ENCODE results near the gene GNAQ.

GNAQ gene

GRCh38 chr9:78003730-78004129 is 27.9 kb downstream of the GNAQ start:
- no peak for DNase-seq (ENCODE audit: low spot score)

DNA sequence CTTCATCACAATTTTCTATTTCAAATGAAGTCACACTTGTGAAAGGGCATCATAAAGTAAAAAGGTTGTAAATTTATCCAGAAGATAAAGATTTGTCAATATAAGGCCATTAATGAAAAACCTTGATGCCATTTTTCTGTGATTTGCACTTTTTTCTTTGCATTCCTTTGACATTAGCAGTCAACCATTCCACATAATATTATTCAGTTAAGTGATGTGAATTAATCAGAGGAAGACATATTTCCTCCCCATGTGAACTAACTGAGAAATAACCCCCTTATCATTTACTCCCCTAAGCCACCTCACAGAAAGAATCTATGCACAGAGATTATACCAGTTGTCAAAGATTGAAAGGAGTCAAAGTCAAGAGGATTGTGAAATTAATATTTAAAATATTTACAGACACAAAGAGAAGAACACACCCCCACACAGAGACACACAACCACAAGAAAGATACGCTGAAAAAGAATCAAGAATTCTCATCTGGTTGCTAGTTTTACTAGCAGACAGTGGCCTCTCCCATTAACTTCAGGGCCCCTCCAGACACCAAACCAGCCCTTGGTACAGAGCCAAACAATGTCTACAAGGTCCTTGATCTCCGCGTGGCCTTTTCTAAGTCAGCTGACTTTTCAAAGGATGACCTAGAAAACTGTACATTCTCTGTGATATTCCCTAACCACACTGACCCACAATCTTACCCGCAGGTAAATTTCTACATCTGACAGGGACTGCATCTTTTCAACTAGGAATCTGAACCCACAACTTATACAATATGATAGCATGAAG is 29.5 kb downstream of the GNAQ start:
- DNase-seq (ENCODE audit: low spot score) = no peak

- DNase-seq (ENCODE audit: low spot score) = no peak
Observed at GRCh38 chr9:78000221-78000620, 31.4 kb downstream of the GNAQ start.

DNA sequence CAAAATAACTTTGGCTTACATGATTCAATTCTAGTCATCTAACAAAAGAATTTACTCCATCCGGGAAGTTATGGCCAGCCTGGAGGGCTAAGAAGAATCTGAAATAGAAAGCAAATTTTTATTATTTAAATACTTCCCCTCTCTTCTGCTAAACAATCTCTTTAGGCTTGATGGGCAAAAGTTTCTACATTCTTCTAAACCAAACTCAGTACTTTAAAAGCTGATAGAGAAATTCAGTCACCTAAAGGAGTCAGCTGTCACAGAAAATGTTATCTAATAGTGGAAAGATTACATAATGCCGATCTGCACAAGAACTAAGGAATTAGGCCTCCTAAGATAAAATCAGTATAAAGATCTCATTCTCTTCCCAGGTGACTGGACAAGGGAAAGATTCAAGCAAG is 32.4 kb downstream of the GNAQ start:
- no peak for DNase-seq (ENCODE audit: low spot score)

DNA sequence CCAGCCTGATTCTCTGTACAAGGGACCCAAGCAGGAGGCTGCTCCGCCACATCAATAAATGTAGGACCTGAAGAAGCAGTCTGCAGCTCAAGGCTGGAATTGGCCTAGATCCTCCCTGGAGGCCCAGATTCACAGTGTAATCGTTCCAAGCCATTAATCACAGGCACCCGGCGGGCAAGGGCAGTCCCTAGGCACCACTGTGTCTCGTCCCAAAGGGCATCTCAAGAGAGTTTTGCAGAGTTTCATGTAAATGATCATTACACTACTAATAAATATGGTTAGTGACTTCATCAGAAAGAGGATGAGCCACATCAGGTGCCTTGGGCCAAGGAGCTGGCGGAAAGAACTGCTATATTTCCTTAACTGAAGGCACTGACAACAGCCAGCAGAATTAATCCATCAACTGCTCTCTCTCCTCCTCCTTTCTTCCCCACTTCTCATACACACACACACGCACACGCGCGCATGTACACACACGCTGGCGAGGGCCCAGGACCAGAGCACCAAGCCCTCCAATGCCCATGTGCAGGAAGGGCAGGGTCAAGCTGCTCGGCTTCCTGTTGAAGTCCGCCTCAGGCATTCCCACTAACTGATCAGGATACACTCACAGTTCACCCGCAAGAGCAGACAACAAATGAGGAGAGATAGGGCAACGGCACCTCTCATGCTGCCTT is 33.9 kb downstream of the GNAQ start:
- no peak for DNase-seq (ENCODE audit: low spot score)

DNA sequence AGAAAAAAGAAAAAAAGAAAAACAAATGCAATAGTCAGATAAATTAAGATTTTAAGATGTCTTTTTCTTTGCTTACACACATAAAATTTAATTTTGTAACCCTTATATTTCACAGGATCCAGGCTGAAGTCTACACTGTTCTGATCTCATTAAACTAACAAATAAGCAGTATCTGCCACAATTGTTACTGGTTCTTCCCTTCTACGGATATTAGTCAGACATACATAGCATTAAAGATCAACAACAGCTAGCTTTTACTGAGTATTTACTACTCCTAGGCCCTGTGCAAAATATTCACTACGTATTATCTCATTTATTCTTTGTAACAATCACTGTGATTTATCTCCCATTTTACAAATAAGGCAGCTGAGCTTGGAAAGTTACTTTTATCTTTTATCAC is 34.9 kb downstream of the GNAQ start:
- no peak for DNase-seq (ENCODE audit: low spot score)

- no peak for DNase-seq (ENCODE audit: low spot score)
Observed at GRCh38 chr9:77991191-77991590, 40.4 kb downstream of the GNAQ start.

DNA sequence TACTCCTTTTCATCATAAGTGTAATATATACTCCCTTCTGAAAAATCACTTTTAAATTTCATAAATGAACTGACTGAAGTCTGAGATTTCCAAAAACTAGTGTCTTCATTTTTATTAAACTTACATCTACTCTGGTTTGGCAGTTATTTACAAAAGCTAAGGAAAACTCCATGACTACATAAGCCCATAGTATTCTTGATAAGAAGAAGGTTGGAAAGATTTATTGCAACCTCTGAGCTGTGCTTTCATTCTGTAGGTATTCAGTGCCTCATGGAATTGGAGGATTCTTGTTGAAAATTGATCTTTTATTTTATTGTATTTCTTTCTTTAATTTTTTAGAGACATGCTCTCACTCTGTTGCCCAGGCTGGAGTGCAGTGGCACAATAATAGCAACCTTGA is 41.7 kb downstream of the GNAQ start:
- DNase-seq (ENCODE audit: low spot score) = no peak

DNA sequence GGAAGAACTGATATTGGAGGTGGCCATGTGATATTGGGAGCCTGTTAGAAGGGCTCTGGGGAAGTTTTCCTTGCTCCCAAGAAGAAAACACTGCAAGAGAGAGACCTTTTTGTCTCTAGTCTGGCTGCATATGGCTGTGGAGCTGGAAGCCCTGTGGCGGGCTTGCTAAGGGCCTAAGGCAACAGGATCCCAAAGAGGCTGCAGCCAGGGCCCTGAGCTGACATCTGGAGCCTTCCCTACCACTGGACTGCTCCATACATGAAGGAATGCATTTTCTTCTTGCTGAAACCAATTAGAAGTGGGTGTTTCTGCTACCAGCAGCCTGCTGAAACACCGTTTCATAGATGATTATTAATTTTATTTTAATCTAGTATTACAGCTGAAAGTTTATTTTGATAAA is 42.2 kb downstream of the GNAQ start:
- DNase-seq (ENCODE audit: low spot score) = no peak

- no peak for DNase-seq (ENCODE audit: low spot score)
Observed at GRCh38 chr9:77988630-77989029, 43.0 kb downstream of the GNAQ start.

DNA sequence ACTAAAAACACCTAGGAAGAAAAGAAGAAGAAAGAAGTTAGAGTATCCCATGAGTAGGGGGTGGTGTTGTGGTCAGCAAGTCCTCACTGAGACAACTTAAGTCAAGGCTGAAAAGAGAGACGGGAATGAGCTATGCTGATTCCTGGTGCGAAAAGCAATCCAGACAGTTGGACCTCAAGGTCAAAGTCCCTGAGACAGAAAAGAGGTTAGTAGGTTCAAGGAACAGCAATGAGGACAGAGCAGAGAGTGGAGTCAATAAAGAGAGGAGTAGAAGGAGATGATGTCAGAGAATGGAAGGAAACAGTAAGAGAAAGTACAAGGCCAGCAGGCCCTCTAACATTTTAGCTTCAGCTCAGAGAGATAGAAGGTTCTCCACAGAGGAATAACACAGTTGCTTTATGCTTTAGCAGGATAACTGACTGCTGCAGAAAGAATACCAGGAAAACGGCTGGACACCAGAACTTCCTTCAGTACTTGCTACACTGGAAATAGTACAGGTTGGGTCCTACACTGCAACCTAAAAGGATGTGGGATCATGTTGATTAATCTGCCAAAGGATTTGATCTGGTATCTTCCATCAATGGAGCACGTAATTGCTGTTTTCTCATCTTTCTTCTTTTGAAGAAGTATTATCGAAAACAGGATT is 43.6 kb downstream of the GNAQ start:
- DNase-seq (ENCODE audit: low spot score) = no peak

DNA sequence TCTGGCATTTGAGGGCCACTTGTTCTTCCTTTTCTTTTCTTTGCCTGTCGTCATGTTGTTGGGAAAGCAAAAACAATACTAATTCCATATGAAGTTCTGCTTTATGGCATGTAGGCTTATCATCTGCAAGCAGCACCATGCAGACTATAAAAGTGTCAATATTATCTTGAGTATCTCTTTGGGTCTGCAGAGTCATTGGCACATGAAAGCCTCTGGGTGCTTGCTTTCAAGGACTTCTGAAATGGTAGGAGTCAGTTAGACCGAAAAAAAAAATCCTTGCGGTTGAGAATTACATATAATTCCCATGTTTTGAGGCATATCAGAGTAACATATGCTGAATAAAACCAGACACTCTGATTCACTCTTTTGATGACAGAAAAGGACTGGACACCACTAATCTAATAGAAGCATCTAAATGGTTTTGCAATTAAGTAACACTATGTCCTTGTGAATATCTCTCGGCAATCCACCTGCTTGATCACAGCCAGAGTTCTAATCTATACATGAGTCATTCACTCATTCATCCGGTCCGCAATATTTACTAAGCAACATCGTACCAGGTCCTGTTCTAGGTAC is 44.4 kb downstream of the GNAQ start:
- DNase-seq (ENCODE audit: low spot score) = no peak

GRCh38 chr9:77985996-77986395 is 45.6 kb downstream of the GNAQ start:
- DNase-seq (ENCODE audit: low spot score) = no peak

GRCh38 chr9:77983320-77983662 is 48.3 kb downstream of the GNAQ start:
- DNase-seq (ENCODE audit: low spot score) = no peak

- peak; percentile 7 for DNase-seq (ENCODE audit: low spot score)
Observed at GRCh38 chr9:77982581-77983319, 48.9 kb downstream of the GNAQ start.

DNA sequence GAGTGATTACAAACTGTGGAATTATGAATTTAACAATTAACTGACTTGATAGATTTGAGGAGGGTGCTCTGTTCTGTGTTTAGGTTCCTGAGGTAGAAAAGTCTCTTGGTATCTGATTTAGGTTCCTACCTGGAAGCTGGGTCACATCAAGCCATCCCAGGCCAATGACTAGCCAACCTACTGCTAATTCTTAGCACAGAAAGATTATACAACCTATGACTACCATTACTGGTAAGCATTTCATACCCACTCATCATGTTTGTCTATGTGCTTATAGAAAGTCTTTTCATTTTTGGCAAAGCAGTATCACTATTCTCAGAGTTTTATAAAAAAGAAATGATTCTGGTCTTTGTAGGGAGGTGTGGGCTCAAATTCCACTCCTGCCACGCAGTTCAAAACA is 49.7 kb downstream of the GNAQ start:
- no peak for DNase-seq (ENCODE audit: low spot score)

DNA sequence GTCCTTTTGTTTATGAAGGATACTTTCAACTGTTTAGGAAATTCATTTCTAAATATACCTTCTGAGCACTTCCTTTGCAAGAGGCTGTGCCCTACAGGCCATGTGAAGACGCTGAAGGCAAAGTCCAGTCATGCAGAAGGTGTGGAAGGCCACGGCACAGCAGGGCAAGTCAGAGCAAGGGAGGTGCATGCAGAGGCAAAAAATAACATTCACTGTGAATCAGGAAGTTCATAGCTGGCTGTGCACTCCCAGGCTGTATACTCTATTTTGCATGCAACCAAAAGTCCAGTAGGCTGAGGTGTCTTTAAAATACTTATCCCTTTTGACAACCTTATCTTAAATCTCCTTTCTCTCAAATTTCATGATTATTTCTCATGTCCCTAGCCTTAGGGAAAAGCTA is 50.3 kb downstream of the GNAQ start:
- peak; percentile 1 for DNase-seq (ENCODE audit: low spot score)

DNA sequence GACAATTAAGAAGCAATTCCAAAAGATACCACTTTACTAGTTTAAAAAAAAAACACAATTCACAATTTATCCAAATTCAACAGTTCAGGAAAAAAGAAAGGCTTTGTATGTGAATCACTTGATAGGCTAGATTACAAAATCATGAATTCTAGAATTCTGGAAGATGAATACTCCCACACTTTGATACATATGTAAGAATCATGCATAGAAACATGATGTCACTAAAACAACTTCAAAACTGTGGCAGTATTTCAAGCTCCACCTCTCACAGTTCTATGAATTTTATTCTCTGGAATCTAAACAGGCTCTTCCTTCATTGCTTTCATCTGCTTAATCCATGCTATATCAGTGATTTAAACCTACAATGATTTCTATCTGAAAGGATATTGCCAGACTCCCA is 51.0 kb downstream of the GNAQ start:
- no peak for DNase-seq (ENCODE audit: low spot score)

DNA sequence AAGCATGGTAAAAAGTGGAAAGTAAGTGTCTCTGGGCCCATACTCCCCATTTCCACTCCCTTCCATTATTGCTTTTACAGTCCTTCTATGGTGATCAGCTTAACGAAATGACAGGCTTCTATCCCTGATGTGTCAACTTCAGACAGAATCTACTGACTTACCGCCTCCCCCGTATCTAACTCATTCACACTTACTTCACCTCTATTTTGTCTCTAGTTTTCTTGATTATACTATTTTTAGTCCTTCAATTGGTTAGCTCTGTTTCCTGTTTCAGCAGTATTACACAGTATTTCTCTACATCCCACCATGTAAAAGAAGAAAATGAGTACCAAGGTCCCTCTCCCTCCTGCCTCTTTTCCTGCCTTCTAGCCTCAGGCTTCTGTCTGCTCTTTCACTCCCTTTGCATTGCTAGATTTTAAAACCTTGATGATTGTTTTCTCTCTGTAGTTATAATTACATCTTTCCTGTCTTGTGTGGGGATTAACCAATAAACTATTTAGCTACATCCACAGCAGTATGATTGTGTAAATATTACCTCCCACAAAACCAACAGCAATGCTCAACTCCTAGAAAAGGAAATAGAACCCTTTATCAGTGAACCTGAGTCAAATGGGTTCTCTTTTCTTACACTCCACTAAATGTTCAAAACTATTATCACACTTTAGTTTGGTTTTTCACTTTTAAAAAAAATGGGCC is 53.4 kb downstream of the GNAQ start:
- no peak for DNase-seq (ENCODE audit: low spot score)

GRCh38 chr9:77977210-77977611 is 54.4 kb downstream of the GNAQ start:
- peak; percentile 56 for DNase-seq (ENCODE audit: low spot score)

GRCh38 chr9:77975806-77976205 is 55.8 kb downstream of the GNAQ start:
- DNase-seq (ENCODE audit: low spot score) = no peak

DNA sequence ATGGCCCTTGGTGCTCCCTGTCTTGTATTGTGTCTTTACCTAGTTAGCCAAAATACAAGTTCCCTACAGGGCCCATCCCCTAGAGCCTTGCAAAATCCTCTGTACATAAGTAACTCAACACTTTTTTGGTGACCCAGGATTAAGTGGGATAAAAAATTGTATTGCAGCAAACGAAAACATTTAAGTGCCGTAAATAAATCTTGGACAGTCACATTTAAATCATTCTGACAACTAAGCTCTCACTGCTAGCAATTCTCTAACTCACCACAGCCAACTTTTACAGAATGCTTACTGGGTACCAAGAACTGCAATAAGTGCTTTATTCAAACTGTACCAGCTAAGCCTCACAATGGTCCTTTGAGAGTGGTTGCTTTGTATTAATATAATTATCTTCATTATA is 56.6 kb downstream of the GNAQ start:
- DNase-seq (ENCODE audit: low spot score) = no peak

All from CD4-positive, alpha-beta T cell treated with Interleukin-6 at 100 ng/mL for 8 hours (primary cell).